HL-60 (cell line): ENCODE results near the gene TTLL7.

Source experiments
- DNase-seq, 2 experiments: peaks; one replicate each; pipeline ENCODE4 v3.0.0-alpha.2; 2010 to 2020; ENCODE audit warnings: low read depth in 1 of 2, low spot score in 1 of 2
- H3K27ac ChIP-seq: fragments of 250-450 bp; sonication (Bioruptor Pico); replicated peaks from 2 replicates; pipeline ENCODE4 v1.5.1; 2020; ENCODE audit warnings: mild to moderate bottlenecking, moderate library complexity
- H3K27me3 ChIP-seq: fragments of 250-450 bp; sonication (Bioruptor Pico); 2 replicates; pipeline ENCODE4 v1.5.1; 2021; ENCODE audit warnings: mild to moderate bottlenecking, moderate library complexity; ENCODE audit not compliant: insufficient read depth, poor library complexity, severe bottlenecking
- H3K4me3 ChIP-seq: replicated peaks from 2 replicates; pipeline ENCODE4 v1.5.1; 2011; ENCODE audit warnings: mild to moderate bottlenecking, control low read depth, low read length; ENCODE audit not compliant: insufficient read depth
- CTCF ChIP-seq: IDR thresholded peaks from one replicate; pipeline ENCODE4 v1.5.1; 2011; ENCODE audit warnings: low read length, control low read depth, inconsistent platforms; ENCODE audit not compliant: insufficient read depth
- GABPA ChIP-seq: IDR thresholded peaks from 2 replicates; pipeline ENCODE4 v1.6.1; 2012; ENCODE audit warnings: low read depth
- POLR2AphosphoS5 ChIP-seq: IDR thresholded peaks from 2 replicates; pipeline ENCODE4 v1.6.1; 2012; ENCODE audit warnings: low read depth
- SPI1 ChIP-seq: IDR thresholded peaks from 2 replicates; pipeline ENCODE4 v1.6.1; 2012; ENCODE audit warnings: low read depth, mild to moderate bottlenecking, borderline replicate concordance
- TF ChIP-seq, protein P1 (sequence below): IDR thresholded peaks from 2 replicates; pipeline ENCODE4 v1.6.1; 2012; ENCODE audit warnings: low read depth; ENCODE audit not compliant: insufficient replicate concordance

Gene TTLL7

GRCh38 chr1:84012018-84012417 is 13.1 kb upstream of the TTLL7 start:
- TF ChIP-seq, protein P1, sequence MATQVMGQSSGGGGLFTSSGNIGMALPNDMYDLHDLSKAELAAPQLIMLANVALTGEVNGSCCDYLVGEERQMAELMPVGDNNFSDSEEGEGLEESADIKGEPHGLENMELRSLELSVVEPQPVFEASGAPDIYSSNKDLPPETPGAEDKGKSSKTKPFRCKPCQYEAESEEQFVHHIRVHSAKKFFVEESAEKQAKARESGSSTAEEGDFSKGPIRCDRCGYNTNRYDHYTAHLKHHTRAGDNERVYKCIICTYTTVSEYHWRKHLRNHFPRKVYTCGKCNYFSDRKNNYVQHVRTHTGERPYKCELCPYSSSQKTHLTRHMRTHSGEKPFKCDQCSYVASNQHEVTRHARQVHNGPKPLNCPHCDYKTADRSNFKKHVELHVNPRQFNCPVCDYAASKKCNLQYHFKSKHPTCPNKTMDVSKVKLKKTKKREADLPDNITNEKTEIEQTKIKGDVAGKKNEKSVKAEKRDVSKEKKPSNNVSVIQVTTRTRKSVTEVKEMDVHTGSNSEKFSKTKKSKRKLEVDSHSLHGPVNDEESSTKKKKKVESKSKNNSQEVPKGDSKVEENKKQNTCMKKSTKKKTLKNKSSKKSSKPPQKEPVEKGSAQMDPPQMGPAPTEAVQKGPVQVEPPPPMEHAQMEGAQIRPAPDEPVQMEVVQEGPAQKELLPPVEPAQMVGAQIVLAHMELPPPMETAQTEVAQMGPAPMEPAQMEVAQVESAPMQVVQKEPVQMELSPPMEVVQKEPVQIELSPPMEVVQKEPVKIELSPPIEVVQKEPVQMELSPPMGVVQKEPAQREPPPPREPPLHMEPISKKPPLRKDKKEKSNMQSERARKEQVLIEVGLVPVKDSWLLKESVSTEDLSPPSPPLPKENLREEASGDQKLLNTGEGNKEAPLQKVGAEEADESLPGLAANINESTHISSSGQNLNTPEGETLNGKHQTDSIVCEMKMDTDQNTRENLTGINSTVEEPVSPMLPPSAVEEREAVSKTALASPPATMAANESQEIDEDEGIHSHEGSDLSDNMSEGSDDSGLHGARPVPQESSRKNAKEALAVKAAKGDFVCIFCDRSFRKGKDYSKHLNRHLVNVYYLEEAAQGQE, result no peak
- no peak for TF ChIP-seq GABPA
- Histone ChIP-seq H3K4me3 (no peak overlapping the region), H3K27me3 (no peaks in the 10 kb centered on the region), H3K27ac (no peak overlapping the region)
- DNase-seq, result no peak

- no peak for DNase-seq
- TF ChIP-seq GABPA (no peak), POLR2AphosphoS5 (no peak), SPI1 (no peak), CTCF (no peak)
- TF ChIP-seq, protein P1, result no peak
Measured at GRCh38 chr1:84010136-84010535, 11.2 kb upstream of the TTLL7 start.

DNA sequence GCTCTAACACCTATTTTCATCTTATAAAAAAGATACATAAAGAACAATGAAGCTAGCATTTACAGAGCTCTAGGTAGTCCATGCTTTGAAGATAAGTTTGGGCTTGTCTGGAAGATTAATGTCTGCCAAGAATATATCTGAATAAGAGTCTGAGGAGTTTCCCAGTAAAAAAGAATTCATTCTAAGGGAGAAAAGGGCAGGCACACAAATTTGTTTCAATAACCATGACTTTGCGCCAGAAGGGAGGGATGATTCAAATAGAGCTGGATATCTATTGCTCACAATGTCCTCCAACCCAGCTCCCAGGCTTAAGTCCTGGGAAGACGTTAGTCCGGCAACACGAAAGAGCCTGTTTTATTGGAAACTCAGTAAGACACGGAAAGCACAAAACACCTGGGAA is 9.7 kb upstream of the TTLL7 start:
- TF ChIP-seq, protein P1, result no peak
- no peak for TF ChIP-seq CTCF
- TF ChIP-seq POLR2AphosphoS5, result no peak
- TF ChIP-seq SPI1, result no peak
- TF ChIP-seq GABPA, result no peak
- Histone ChIP-seq H3K27ac (no peak overlapping the region), H3K4me3 (no peak overlapping the region), H3K27me3 (no peaks in the 10 kb centered on the region)
- no peak for DNase-seq

More at GRCh38 chr1:84010136-84010535, 11.2 kb upstream of the TTLL7 start:
- H3K27ac ChIP-seq, result no peak overlapping the region
- H3K27me3 ChIP-seq, result no peaks in the 10 kb centered on the region
- H3K4me3 ChIP-seq, result no peak overlapping the region

- peaks cover 6% of the 10 kb centered on the region for H3K27me3 ChIP-seq
- H3K4me3 ChIP-seq, result no peak overlapping the region
Measured at GRCh38 chr1:84006591-84006990, 7.7 kb upstream of the TTLL7 start.

More at GRCh38 chr1:84006591-84006990, 7.7 kb upstream of the TTLL7 start:
- no peak for DNase-seq
- H3K27ac ChIP-seq, result no peak overlapping the region
- no peak for TF ChIP-seq SPI1
- TF ChIP-seq POLR2AphosphoS5, result no peak
- TF ChIP-seq CTCF, result no peak
- TF ChIP-seq, protein P1, result no peak
- no peak for TF ChIP-seq GABPA
